Ishikawa (cell line): ENCODE measurements around the gene ZRANB3.

ENCODE experiments used
- CEBPB ChIP-seq: IDR thresholded peaks from 2 replicates; pipeline ENCODE4 v1.6.1; 2012
- CREB1 ChIP-seq: IDR thresholded peaks from 2 replicates; pipeline ENCODE4 v1.6.1; 2012; ENCODE audit warnings: low read depth
- EP300 ChIP-seq: IDR thresholded peaks from 2 replicates; pipeline ENCODE4 v1.6.1; 2012; ENCODE audit warnings: borderline replicate concordance
- RAD21 ChIP-seq: IDR thresholded peaks from 2 replicates; pipeline ENCODE4 v1.6.1; 2012; ENCODE audit warnings: low read depth
- TAF1 ChIP-seq: IDR thresholded peaks from 2 replicates; pipeline ENCODE4 v1.6.1; 2012; ENCODE audit warnings: low read depth, mild to moderate bottlenecking
- TCF12 ChIP-seq: IDR thresholded peaks from 2 replicates; pipeline ENCODE4 v1.6.1; 2012; ENCODE audit warnings: low read depth
- TF ChIP-seq, protein P1 (sequence below): IDR thresholded peaks from 2 replicates; pipeline ENCODE4 v1.6.1; 2012

- TF ChIP-seq EP300, result no peak
- no peak for TF ChIP-seq CREB1
- TF ChIP-seq, protein P1, sequence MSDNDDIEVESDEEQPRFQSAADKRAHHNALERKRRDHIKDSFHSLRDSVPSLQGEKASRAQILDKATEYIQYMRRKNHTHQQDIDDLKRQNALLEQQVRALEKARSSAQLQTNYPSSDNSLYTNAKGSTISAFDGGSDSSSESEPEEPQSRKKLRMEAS, result no peak
- no peak for TF ChIP-seq TAF1
- no peak for TF ChIP-seq TCF12
- no peak for TF ChIP-seq CEBPB
- peak; percentile 13; the same call in 1 of the 2 replicates for TF ChIP-seq RAD21
These were observed 272.8 kb downstream of the ZRANB3 start for GRCh38 chr2:135258193-135258592.
